CD4-positive, alpha-beta T cell (primary cell): Measurements from ENCODE around the gene SIM2. TPM values are rescaled to one million over a fixed set of nuclear protein-coding genes. Genes with fewer than 3 reads are reported as not detected.

Experiments used
- ATAC-seq: fragments of 200-7000 bp; cut with Tn5 transposase; one replicate; pipeline ENCODE4 v1.10.0; 2022; ENCODE audit warnings: mild to moderate bottlenecking; ENCODE audit not compliant: poor library complexity
- CTCF ChIA-PET: fragments of 350-600 bp; sonication (Branson Sonifier 250); formaldehyde crosslinking; loops from one replicate; lab custom pipeline; 2021; ENCODE audit warnings: antibody characterized with exemption, inconsistent platforms; lab: Charles Lee
- POLR2A ChIA-PET: fragments of 350-600 bp; sonication (Branson Sonifier 250); formaldehyde crosslinking; loops from one replicate; lab custom pipeline; 2021; ENCODE audit warnings: antibody characterized with exemption, inconsistent platforms; lab: Charles Lee
- DNase-seq, 14 experiments: peaks; one replicate each; pipeline ENCODE4 v3.0.0-alpha.2; 2013 to 2020; ENCODE audit warnings: mixed read lengths in 2 of 14
- H3K27ac ChIP-seq, 2 donors: one replicate each; pipeline versions ENCODE4 v1.5.1 to v1.7.0; 2013; ENCODE audit warnings: low read length in 2 of 2, low read depth in 1 of 2, mild to moderate bottlenecking in 1 of 2
- H3K27me3 ChIP-seq, 2 experiments: 1 replicate in 1 of 2; 2 replicates in 1 of 2; pipeline versions ENCODE4 v1.6.1 to v1.7.0; 2013; ENCODE audit warnings: low read length in 2 of 2, control low read depth in 1 of 2, mild to moderate bottlenecking in 1 of 2, moderate library complexity in 1 of 2; ENCODE audit not compliant: insufficient read depth in 2 of 2, control insufficient read depth in 1 of 2
- H3K36me3 ChIP-seq: one replicate; pipeline ENCODE4 v1.6.1; 2013; ENCODE audit warnings: low read length, control low read depth; ENCODE audit not compliant: insufficient read depth
- H3K4me1 ChIP-seq: one replicate; pipeline ENCODE4 v1.6.1; 2013; ENCODE audit warnings: low read length, control low read depth; ENCODE audit not compliant: insufficient read depth
- H3K4me3 ChIP-seq: one replicate; pipeline ENCODE4 v1.5.1; 2013; ENCODE audit warnings: mild to moderate bottlenecking, low read length, moderate library complexity
- H3K9me3 ChIP-seq, 2 experiments: 1 replicate in 1 of 2; 2 replicates in 1 of 2; pipeline versions ENCODE4 v1.6.1 to v1.7.0; 2013; ENCODE audit warnings: low read length in 2 of 2, mild to moderate bottlenecking in 2 of 2, control low read depth in 1 of 2, moderate library complexity in 1 of 2; ENCODE audit not compliant: control insufficient read depth in 1 of 2, insufficient read depth in 1 of 2
- H3K27ac Mint-ChIP-seq: one replicate; pipeline ENCODE4 v1.8.0; 2020; ENCODE audit warnings: mixed read lengths
- H3K27me3 Mint-ChIP-seq: one replicate; pipeline ENCODE4 v1.8.0; 2021; ENCODE audit warnings: mixed read lengths
- H3K36me3 Mint-ChIP-seq: one replicate; pipeline ENCODE4 v1.8.0; 2021; ENCODE audit warnings: low read depth, mixed read lengths
- H3K4me1 Mint-ChIP-seq: one replicate; pipeline ENCODE4 v1.8.0; 2021; ENCODE audit warnings: low read depth, mixed read lengths
- H3K4me3 Mint-ChIP-seq: one replicate; pipeline ENCODE4 v1.8.0; 2020; ENCODE audit warnings: mild to moderate bottlenecking, mixed read lengths
- H3K9me3 Mint-ChIP-seq: one replicate; pipeline ENCODE4 v1.8.0; 2020; ENCODE audit warnings: mixed read lengths
- CTCF ChIP-seq: fragments of 200-600 bp; IDR thresholded peaks from one replicate; pipeline ENCODE4 v1.8.0; 2022; ENCODE audit warnings: antibody characterized with exemption, mild to moderate bottlenecking
- intact Hi-C, 2 experiments: fragments of 100-400 bp; cut with DNase I in 1 of 2; cut with micrococcal nuclease in 1 of 2; formaldehyde crosslinking; loops; one replicate each; pipeline versions ENCODE4 v1.15.1 to v1.9.0; 2023 to 2025; cut with DNase I, micrococcal nuclease
- total RNA-seq, 174 experiments: library from RNA in 2 of 174; stranded (reverse) in 2 of 174; gene quantifications; one replicate each; pipeline ENCODE4 v1.2.3 and lab custom pipeline; 2021 to 2026

Gene SIM2
- total RNA-seq, 2 experiments from 2014 or later, result not detected

- no peaks in the 10 kb centered on the region for H3K36me3 Mint-ChIP-seq
- H3K9me3 Mint-ChIP-seq, result no peaks in the 10 kb centered on the region
- no peak for DNase-seq
- H3K4me3 ChIP-seq, result no peak overlapping the region
- H3K9me3 ChIP-seq, result no peaks in the 10 kb centered on the region
- H3K4me1 ChIP-seq, result no peaks in the 10 kb centered on the region
- intact Hi-C loops, result no loop called here
- CTCF ChIA-PET, result no interaction called here
- H3K27me3 Mint-ChIP-seq, result no peaks in the 10 kb centered on the region
- no peak overlapping the region for H3K27ac Mint-ChIP-seq
- no peak overlapping the region for H3K4me3 Mint-ChIP-seq
- no peak for ATAC-seq
- TF ChIP-seq CTCF, result no peak
- H3K27ac ChIP-seq, result no peak overlapping the region
- no peaks in the 10 kb centered on the region for H3K36me3 ChIP-seq
- POLR2A ChIA-PET, result no interaction called here
- no peaks in the 10 kb centered on the region for H3K4me1 Mint-ChIP-seq
- H3K27me3 ChIP-seq, result no peaks in the 10 kb centered on the region
Measured at GRCh38 chr21:36776981-36777617, 78.2 kb downstream of the SIM2 start.

- intact Hi-C loops, result no loop called here
- no peaks in the 10 kb centered on the region for H3K4me1 Mint-ChIP-seq
- CTCF ChIA-PET, result no interaction called here
Measured at GRCh38 chr21:36780861-36781260, 81.9 kb downstream of the SIM2 start.

GRCh38 chr21:36783612-36784374, 84.9 kb downstream of the SIM2 start:
- POLR2A ChIA-PET, result no interaction called here
- Histone ChIP-seq H3K27me3 (no peaks in the 10 kb centered on the region), H3K27ac (no peak overlapping the region), H3K9me3 (no peaks in the 10 kb centered on the region), H3K4me3 (no peak overlapping the region), H3K4me1 (no peaks in the 10 kb centered on the region), H3K36me3 (no peaks in the 10 kb centered on the region)
- DNase-seq (no peak), ATAC-seq (no peak)
- CTCF ChIA-PET, result no interaction called here
- Mint-ChIP-seq H3K36me3 (no peaks in the 10 kb centered on the region), H3K27me3 (no peaks in the 10 kb centered on the region), H3K4me1 (no peaks in the 10 kb centered on the region), H3K27ac (no peak overlapping the region), H3K9me3 (no peaks in the 10 kb centered on the region), H3K4me3 (no peak overlapping the region)
- TF ChIP-seq CTCF, result no peak
- intact Hi-C loops, result no loop called here

More at GRCh38 chr21:36780861-36781260, 81.9 kb downstream of the SIM2 start:
- Mint-ChIP-seq H3K27me3 (no peaks in the 10 kb centered on the region), H3K9me3 (no peaks in the 10 kb centered on the region), H3K36me3 (no peaks in the 10 kb centered on the region), H3K4me3 (no peak overlapping the region), H3K27ac (no peak overlapping the region)
- POLR2A ChIA-PET, result no interaction called here
- ATAC-seq, result no peak
- H3K27ac ChIP-seq, result no peak overlapping the region
- no peaks in the 10 kb centered on the region for H3K27me3 ChIP-seq
- TF ChIP-seq CTCF, result no peak
- H3K36me3 ChIP-seq, result no peaks in the 10 kb centered on the region
- H3K9me3 ChIP-seq, result no peaks in the 10 kb centered on the region
- no peak for DNase-seq
- no peak overlapping the region for H3K4me3 ChIP-seq
- no peaks in the 10 kb centered on the region for H3K4me1 ChIP-seq
